GM12801 (cell line): ENCODE measurements around the gene CEP170B.

Experiments
- CTCF ChIP-seq: IDR thresholded peaks from one replicate; pipeline ENCODE4 v1.5.1; 2011; ENCODE audit warnings: control low read depth; ENCODE audit not compliant: insufficient read length; ENCODE audit errors: extremely low read depth

CEP170B gene

DNA sequence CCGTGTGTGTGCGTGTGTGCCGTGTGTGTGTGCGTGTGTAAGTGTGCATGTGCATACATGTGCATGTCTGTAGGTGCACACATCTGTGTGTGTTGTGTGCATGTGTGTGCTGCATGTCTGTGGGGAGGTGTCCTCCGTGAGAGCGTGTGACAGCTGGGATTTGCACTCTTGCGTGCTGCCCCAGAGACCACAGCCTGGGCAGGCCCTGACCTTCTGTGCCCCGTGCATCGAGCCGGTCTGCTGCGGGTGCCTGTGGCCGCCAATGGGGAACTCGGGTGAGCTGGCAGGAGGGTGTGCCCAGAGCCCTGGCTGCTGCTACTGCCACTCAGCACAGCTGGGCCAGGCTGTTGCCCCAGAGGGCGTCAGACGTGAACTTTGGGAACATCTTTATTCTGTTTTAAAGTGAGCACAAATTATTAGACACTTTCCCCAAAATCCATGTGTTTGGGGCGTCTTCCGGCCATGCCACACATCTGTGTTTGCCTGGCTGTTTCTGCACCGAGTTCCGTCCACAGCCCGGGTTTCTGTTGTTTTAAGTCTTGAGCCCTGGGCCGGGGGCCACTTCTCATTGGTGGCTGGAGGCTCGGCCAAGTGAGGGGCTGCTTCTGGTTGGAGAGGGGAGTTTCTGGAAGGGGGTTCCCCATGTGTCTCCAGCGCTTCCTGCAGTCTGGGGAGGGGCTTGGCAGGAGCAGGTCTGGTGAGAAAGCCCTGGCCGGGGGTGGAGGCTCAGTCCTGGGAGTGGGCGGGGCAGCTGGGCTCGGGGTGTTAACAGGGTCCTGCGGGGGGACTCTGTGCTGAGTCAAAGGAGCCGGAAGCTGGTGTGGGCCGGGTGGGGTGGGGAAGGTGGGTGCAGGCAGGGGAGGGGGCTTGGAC, 7.6 kb downstream of the CEP170B start:
- TF ChIP-seq CTCF: no peak

GRCh38 chr14:104873380-104874055, 8.4 kb downstream of the CEP170B start:
- no peak for TF ChIP-seq CTCF

DNA sequence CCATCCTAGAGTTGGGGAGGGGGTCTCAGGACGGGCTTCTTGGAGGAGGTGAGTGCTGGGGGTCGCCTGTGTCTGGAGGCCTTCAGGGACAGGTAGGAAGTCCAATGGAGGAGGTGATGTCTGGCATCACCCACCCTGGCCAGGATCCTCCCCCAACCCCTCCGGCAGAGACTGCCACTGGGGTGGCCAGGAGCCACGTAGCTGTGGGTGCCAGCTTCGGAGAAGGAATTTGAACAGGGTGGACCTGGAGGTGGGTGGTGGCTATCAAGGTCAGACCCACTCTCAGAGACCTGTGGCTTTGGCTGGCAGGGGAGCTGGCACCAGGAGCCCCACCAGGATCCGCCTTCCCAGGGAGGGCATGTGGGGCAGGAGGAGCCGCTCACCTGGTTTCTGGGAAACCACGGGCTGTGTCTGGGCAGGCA, 9.1 kb downstream of the CEP170B start:
- no peak for TF ChIP-seq CTCF

- no peak for TF ChIP-seq CTCF
Measured at GRCh38 chr14:104874571-104875411, 9.7 kb downstream of the CEP170B start.

DNA sequence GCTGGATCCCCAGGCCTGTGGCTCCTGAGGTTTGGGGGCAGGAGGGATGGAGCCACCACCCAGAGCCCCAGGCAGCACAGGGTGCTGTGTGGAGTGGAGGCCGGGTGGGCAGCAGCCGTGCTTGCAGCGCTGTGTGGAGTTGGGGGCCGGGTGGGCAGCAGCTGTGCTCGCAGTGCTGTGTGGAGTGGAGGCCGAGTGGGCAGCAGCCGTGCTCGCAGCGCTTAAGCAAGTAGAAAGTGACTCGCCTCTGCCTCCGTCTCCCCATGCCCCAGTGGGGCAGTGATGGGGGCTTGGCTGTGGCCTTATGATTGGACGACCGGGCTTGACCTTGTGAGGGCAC, 10.3 kb downstream of the CEP170B start:
- no peak for TF ChIP-seq CTCF

GRCh38 chr14:104875811-104876210, 10.7 kb downstream of the CEP170B start:
- no peak for TF ChIP-seq CTCF

DNA sequence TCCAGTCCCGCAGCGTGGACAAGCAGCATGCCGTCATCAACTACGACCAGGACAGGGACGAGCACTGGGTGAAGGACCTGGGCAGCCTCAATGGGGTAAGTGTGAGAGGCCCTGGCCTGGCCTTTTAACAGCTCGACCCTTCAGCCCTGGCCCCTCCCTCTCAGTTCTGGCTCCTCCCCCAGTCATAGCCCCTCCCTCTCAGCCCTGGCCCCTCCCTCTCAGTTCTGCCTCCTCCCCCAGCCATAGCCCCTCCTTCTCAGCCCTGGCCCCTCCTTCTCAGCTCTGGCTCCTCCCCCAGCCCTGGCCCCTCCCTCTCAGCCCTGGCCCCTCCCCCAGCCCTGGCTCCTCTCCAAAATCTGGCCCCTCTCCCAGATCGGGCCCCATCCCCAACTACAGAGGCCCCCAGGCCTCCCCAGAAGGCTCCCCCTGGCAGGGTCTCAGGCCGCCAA, 11.2 kb downstream of the CEP170B start:
- TF ChIP-seq CTCF: no peak
